Measurements from ENCODE around the gene GPX2. TPM values are rescaled to one million over a fixed set of nuclear protein-coding genes. Genes with fewer than 3 reads are reported as not detected.

GPX2 gene
- total and polyA plus RNA-seq, 2 experiments from 2014 or later: not detected

- no peaks in the 10 kb centered on the region for H3K27me3 ChIP-seq (replicated peaks; ENCODE audit: insufficient read depth)
- H3K9me3 ChIP-seq (ENCODE audit: low read depth): no peaks in the 10 kb centered on the region
- no peak overlapping the region for H3K4me3 ChIP-seq
- WGBS, 2 experiments (ENCODE audit: low coverage in 1 of 2, low lambda C conversion rate in 2 of 2, missing lambda C conversion rate in 2 of 2): 88 to 94% methylated on average over 3 of the region's 3 CpGs
- no peaks in the 10 kb centered on the region for H3F3A ChIP-seq (ENCODE audit: insufficient read depth)
- peaks cover 7% of the 10 kb centered on the region; the same call in 1 of the 2 replicates for H3K4me1 ChIP-seq (ENCODE audit: insufficient read depth)
- H3K9me2 ChIP-seq (ENCODE audit: insufficient read depth): no peaks in the 10 kb centered on the region
- no peak overlapping the region for H3K4me2 ChIP-seq (ENCODE audit: unreplicated experiment)
- TF ChIP-seq EZH2 (IDR thresholded peaks at IDR 0.05; ENCODE audit: insufficient read depth, poor library complexity, severe bottlenecking): no peak
- no peak for TF ChIP-seq EZH2phosphoT487 (IDR thresholded peaks at IDR 0.05; ENCODE audit: insufficient read depth, low read depth)
- H4K20me1 ChIP-seq (ENCODE audit: insufficient read depth): no peaks in the 10 kb centered on the region
- H3K9ac ChIP-seq: no peak overlapping the region
- no peak overlapping the region for H3K27ac ChIP-seq
- peaks cover 78% of the 10 kb centered on the region for H3K79me2 ChIP-seq (ENCODE audit: insufficient read depth)
- in situ Hi-C loops (cut with MboI): no loop called here
- H3K36me3 ChIP-seq (ENCODE audit: low read depth): peaks cover 61% of the 10 kb centered on the region
- H2AFZ ChIP-seq: no peak overlapping the region
- DNase-seq: no peak
Observed at GRCh38 chr14:64929014-64929359, 13.6 kb downstream of the GPX2 start.

- Histone ChIP-seq H3K4me3 (no peak overlapping the region), H3K9ac (no peak overlapping the region), H3K4me1 (ENCODE audit: insufficient read depth) (peaks cover 7% of the 10 kb centered on the region; the same call in 1 of the 2 replicates), H4K20me1 (ENCODE audit: insufficient read depth) (no peaks in the 10 kb centered on the region), H3K9me2 (ENCODE audit: insufficient read depth) (no peaks in the 10 kb centered on the region), H3K36me3 (ENCODE audit: low read depth) (peaks cover 63% of the 10 kb centered on the region), H3K4me2 (ENCODE audit: unreplicated experiment) (no peak overlapping the region), H3K27me3 (replicated peaks; ENCODE audit: insufficient read depth) (no peaks in the 10 kb centered on the region), H2AFZ (no peak overlapping the region), H3K27ac (no peak overlapping the region), H3K9me3 (ENCODE audit: low read depth) (no peaks in the 10 kb centered on the region), H3F3A (ENCODE audit: insufficient read depth) (no peaks in the 10 kb centered on the region), H3K79me2 (ENCODE audit: insufficient read depth) (peaks cover 81% of the 10 kb centered on the region)
- in situ Hi-C loops (cut with MboI): no loop called here
- 95% methylated on average over 7 of the region's 7 CpGs for whole genome bisulfite sequencing, 2 experiments (ENCODE audit: low coverage in 1 of 2, low lambda C conversion rate in 2 of 2, missing lambda C conversion rate in 2 of 2)
- TF ChIP-seq EZH2 (IDR thresholded peaks at IDR 0.05; ENCODE audit: insufficient read depth, poor library complexity, severe bottlenecking) (no peak), EZH2phosphoT487 (IDR thresholded peaks at IDR 0.05; ENCODE audit: insufficient read depth, low read depth) (no peak)
- no peak for DNase-seq
Observed at GRCh38 chr14:64928239-64929013, 14.1 kb downstream of the GPX2 start.

GRCh38 chr14:64927031-64927430, 15.5 kb downstream of the GPX2 start:
- in situ Hi-C loops (cut with MboI): no loop called here
- Histone ChIP-seq H3K27me3 (replicated peaks; ENCODE audit: insufficient read depth) (no peaks in the 10 kb centered on the region), H3K4me1 (ENCODE audit: insufficient read depth) (peaks cover 7% of the 10 kb centered on the region; the same call in 1 of the 2 replicates), H3K9me3 (ENCODE audit: low read depth) (no peaks in the 10 kb centered on the region), H3F3A (ENCODE audit: insufficient read depth) (no peaks in the 10 kb centered on the region), H3K9me2 (ENCODE audit: insufficient read depth) (no peaks in the 10 kb centered on the region), H3K9ac (no peak overlapping the region), H3K79me2 (ENCODE audit: insufficient read depth) (peaks cover 86% of the 10 kb centered on the region), H3K27ac (no peak overlapping the region), H3K4me2 (ENCODE audit: unreplicated experiment) (no peak overlapping the region), H4K20me1 (ENCODE audit: insufficient read depth) (no peaks in the 10 kb centered on the region), H2AFZ (no peak overlapping the region), H3K4me3 (no peak overlapping the region), H3K36me3 (ENCODE audit: low read depth) (peaks cover 52% of the 10 kb centered on the region)
- DNase-seq: no peak
- TF ChIP-seq EZH2phosphoT487 (IDR thresholded peaks at IDR 0.05; ENCODE audit: insufficient read depth, low read depth) (no peak), EZH2 (IDR thresholded peaks at IDR 0.05; ENCODE audit: insufficient read depth, poor library complexity, severe bottlenecking) (no peak)
- WGBS, 2 experiments (ENCODE audit: low coverage in 1 of 2, low lambda C conversion rate in 2 of 2, missing lambda C conversion rate in 2 of 2): 81 to 83% methylated on average over 3 of the region's 3 CpGs

DNA sequence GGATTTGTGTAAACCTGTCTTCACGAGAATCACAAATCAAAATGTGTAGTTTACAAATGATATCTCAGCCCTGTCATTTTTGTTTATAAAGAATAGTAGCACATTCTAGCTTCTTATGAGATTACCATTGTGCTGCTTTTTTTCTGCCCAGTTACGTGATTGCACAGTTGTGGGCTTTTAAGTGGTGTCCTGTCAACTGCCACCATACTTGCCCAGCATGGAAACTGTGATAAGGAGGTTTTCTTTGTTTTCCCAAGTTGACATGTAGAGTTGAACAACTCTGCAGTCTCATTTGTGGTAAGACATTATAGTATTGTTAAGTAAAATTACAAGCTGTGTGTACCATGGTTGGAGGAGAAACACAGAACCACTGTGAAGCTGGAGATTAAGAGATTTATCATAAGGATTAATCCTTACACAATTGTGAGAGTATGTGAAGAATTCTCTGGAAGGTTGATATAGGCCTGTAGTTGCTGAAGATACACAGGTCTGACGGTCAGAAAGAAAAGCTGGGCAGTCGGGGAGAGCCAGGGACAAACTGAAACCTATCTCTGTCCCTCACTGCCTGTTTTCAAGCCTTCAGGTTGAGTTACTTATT, 16.0 kb downstream of the GPX2 start:
- H3K27me3 ChIP-seq (replicated peaks; ENCODE audit: insufficient read depth): no peaks in the 10 kb centered on the region
- no peaks in the 10 kb centered on the region for H3K9me3 ChIP-seq (ENCODE audit: low read depth)
- H3K4me1 ChIP-seq (ENCODE audit: insufficient read depth): peaks cover 7% of the 10 kb centered on the region; the same call in 1 of the 2 replicates
- WGBS, 2 experiments (ENCODE audit: low coverage in 1 of 2, low lambda C conversion rate in 2 of 2, missing lambda C conversion rate in 2 of 2): 80 to 86% methylated on average over 4 of the region's 4 CpGs
- H3K9ac ChIP-seq: no peak overlapping the region
- TF ChIP-seq EZH2phosphoT487 (IDR thresholded peaks at IDR 0.05; ENCODE audit: insufficient read depth, low read depth): no peak
- no peak for TF ChIP-seq EZH2 (IDR thresholded peaks at IDR 0.05; ENCODE audit: insufficient read depth, poor library complexity, severe bottlenecking)
- H3K4me2 ChIP-seq (ENCODE audit: unreplicated experiment): no peak overlapping the region
- no peak overlapping the region for H2AFZ ChIP-seq
- no peak overlapping the region for H3K4me3 ChIP-seq
- no peaks in the 10 kb centered on the region for H3F3A ChIP-seq (ENCODE audit: insufficient read depth)
- H3K36me3 ChIP-seq (ENCODE audit: low read depth): peaks cover 50% of the 10 kb centered on the region
- in situ Hi-C loops (cut with MboI): no loop called here
- DNase-seq: no peak
- no peak overlapping the region for H3K27ac ChIP-seq
- no peaks in the 10 kb centered on the region for H3K9me2 ChIP-seq (ENCODE audit: insufficient read depth)
- no peaks in the 10 kb centered on the region for H4K20me1 ChIP-seq (ENCODE audit: insufficient read depth)
- H3K79me2 ChIP-seq (ENCODE audit: insufficient read depth): peaks cover 86% of the 10 kb centered on the region

Measured in GM23248 (cell line).